Stimulated activated CD4-positive, alpha-beta T cell treated with anti-CD3 and anti-CD28 coated beads, TNF-alpha, amount 100 ng/mL, for 1 hour (primary cell): ENCODE results near the gene ANKRD44.

Experiments used
- DNase-seq, 3 donors: peaks; one replicate each; pipeline ENCODE4 v3.0.0-alpha.2; 2020; ENCODE audit warnings: low read depth in 3 of 3, low spot score in 1 of 3

Gene ANKRD44

DNA sequence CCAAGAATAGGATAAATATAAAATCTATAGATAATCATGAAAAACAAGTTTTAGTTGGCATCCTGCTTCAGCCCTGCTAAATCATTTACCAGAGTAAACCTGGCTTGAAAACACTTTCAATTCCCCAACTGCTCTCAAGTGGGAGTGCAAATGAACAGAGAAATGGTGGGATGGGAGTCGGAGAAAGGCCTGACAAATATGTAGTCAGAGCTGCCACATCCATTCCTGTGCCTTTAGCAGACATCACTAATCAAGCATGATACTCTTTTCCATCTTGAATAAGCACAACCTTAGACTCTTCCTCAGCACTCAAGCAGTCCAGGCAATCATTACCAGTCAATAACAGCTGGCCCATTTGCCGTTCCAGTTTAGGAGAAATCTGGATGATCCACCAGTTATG lies 101.3 kb downstream of the ANKRD44 start:
- no peak for DNase-seq

DNA sequence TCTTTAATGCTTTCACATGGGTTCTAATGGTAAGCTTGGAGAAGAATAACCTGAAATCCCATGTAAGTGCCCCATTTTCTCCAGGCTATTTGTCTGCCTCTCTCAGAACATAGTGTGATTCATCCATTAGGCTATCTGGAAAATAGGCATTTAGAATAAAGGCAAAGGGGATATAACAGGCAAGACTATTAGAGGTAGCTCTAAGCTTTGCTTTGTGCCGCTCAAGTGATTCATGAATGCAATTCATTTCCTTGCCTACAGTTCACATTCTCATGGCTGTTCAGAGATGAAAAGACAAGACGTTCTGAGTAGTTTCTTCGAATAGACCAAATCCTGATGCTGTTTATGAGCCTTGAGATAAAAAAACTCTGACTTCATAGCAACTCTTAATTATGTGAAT lies 101.7 kb downstream of the ANKRD44 start:
- DNase-seq, result no peak

DNA sequence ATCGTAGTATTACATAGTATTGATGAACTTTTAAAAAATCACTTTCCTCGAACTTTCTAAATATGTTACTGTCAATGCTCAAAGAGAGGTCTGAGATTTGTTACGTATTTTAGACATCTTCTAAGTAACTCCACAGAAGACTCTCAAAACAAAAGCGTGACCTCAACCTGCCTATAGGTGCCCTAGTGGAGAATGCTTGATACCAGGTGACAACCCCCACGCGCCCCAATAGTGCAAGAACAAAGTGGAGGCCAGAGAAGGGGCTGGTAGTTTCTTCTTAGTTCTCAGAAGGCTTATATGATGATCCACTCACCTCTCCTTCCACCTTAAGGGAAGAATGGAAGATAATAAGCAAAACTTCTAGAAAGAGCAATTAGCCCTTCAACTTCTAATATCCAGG lies 102.6 kb downstream of the ANKRD44 start:
- no peak for DNase-seq

DNA sequence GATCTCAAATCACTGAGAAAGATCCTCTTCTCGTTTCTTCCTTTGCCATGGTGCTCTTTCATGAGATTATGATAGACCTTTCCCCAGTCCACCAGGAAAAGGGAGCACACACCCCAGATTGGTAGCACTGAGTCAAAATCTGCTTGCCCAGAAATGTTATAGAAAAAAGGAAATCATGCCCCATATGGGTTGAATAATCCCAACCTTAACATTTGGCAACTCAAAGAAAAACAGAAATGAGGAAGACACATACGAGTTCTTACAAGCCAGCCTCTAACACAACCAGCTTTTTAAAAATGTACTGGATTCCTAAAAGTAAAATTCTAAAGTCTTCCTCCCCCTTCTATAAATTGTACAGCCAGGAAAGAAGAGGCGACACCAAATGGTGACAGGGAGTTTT lies 103.0 kb downstream of the ANKRD44 start:
- no peak for DNase-seq

DNA sequence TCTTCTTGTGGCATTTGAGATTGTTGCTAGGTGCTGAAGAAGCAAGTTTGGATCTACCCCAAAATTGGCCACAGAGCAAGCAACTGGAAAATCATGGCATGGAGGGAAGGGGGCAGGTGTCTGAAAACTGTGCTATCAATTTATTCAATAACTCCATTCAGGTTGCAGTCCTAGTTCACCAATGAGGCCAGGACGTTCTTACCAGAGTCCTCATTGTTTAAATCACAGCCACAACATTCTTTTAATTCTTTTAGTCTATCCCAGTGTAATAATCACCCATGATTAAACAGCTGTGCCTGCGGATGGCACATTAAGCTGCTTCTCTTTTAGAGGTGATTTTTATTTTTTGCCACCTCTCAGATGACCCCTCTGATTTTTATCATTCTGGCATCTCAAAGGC lies 103.5 kb downstream of the ANKRD44 start:
- DNase-seq, result no peak

DNA sequence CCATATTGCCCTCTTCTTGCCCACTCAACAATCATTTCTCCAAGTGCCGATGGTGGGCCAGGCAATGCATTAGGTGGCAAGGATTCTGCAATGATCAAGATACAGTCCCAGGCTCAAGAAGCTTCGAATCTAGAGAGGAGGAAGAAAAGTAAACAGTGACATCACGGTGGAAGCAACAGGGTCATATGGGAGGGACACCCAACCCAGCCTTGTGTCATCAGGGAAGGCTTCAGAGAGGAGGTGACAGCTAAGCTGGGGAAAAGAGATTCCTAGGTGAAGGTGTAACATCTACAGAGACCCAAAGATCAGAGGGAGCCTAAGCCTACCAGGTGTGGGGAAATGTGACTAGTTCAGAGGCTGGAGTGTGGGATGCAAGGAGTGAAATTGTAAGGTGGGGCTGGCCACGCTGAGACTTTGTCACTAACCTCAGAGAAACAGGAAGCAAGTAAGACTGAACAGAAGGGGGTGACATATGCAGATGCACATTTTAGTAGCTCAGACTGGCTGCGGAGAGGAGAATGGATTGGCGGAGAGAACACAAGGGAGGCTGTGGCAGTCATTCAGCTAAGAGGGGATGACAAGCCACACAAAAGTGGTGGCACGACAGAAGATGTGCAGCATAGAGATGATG lies 104.9 kb downstream of the ANKRD44 start:
- DNase-seq, result peak in 2 of 3 donors; percentile 37 to 50

DNA sequence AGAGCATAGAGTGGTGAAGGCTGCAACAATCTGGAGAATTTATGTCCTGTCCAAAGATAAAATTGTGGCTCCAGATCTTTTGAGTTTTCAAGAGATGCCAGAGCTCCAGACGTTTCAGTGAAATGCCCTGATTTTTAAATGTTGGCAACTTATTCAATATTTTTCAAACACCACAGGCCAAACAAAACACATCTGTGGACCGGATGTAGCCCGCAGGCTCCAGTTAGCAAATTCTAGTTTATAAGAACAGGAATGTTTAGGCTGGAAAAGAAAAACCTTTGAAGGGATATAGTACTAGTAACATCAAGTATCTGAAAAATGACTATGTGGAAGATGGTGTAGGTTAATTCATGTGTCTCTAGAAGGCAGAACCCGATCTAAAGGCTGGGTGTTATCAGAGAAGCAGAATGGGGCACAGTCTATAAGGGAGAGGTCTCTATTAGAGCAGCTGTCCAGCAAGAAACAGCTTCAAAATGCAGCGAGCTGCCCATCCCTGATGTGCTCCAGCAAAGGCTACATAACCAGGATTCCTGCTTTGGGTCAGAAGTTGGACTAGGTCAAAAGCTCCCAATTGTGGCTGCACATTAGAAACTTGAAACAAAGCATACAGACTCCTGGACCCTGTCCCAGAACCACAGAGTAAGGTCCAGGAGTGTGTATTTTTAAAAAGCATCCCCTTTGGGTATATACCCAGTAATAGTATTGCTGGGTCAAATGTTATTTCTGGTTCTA lies 105.9 kb downstream of the ANKRD44 start:
- DNase-seq, result no peak

DNA sequence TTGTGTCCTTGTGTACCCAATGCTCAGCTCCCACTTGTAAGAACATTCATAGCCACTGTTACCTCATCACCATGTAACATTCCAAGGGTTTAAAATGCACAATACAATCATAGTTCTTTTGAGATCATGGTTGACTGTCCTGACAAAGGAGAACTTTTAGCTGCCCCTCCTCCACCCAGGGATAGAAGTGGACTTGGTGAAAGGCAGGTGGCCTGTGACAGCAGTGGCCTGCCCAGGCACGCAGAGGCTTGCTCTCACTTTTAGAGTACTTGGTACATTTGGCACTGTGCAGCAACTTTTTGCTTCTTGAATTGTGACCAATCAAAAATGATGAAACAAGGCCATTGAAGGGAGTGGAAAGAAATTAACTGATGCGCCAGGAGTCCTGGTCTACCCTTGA lies 108.7 kb downstream of the ANKRD44 start:
- no peak for DNase-seq

DNA sequence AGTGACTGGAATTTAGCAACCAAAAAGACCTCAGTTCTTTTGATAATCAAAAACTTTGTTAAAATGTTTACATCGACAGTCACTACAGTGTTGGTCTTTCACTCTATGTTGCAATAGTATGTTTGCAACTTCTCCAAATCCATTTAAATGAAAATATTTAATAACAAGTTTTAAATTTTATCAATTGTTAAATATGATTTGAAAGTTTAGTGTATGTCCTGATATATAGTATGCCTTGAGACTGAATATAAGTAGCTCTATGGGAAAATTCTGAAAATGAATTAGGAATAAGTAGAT lies 109.9 kb downstream of the ANKRD44 start:
- no peak for DNase-seq

DNA sequence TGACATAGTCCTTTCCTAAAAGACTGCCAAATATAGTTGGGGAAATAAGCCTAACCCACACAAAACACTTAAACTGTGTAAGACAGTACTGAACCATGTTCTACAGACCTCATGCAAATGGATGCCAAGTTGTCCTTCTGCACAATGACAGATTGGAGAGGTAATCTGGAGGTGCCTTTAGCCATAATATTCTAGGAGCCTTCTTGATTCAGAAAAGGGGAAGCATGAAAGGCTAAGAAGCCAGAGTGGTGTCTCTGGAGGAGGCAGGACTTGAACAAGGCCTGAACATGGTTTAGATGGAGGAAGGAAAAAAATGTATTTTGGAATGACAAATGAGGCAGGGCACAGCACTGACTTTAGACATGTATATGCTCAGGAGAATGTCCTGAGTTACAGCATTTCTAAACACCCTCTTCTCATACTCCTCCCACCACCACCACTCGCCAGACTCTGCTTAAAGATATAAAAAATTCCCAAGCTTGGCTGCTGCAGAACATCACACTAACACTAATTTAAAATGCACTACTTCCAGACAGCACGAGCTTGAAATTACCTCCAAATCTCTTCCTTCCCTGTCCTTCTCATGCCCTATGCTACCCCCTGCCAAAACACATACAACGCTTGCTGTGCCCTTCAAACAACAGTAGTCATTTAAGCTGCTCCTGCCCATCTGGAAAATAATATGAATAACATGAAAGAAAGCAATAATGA lies 110.4 kb downstream of the ANKRD44 start:
- DNase-seq, result no peak

DNA sequence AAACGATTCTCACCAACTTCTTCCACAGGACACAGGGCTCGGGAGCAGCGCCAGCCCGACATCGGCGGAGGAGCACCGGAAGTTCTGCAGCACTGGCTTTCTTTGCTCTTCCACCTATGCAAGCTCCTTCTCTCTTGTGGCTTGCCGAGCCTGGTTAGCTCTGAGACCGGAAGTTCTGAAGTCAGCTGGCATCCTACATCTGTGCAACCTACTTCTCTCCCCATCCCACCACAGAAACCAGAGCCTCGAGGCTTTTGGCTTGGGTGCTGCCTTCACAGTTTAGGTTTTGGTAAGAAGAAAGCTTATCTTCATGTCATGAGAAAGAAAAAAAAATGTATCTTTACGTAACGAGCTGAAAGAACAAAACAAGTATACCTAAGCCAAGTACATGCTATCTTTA lies 111.7 kb downstream of the ANKRD44 start:
- peak; percentile 50 to 76 (median 73) for DNase-seq

DNA sequence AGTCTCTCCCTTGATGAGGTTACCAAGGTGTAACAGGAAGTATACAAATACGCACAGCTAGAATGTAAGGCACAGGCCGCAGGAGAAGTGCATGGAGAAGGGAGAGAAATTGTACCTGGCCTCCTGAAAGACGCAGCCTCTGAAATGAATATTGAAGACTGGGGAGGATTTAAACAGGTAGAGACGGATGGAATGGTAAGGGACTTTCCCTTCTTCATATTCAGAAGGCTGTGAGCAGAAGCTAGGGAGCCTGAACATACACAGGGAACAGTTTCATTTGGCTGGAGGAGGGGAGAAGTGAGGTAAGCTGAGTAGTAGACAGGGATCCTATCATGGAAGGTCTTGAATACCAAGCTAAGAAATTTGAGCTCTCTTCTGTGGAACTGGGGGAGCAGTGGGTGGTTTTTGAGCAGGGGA lies 112.7 kb downstream of the ANKRD44 start:
- no peak for DNase-seq

DNA sequence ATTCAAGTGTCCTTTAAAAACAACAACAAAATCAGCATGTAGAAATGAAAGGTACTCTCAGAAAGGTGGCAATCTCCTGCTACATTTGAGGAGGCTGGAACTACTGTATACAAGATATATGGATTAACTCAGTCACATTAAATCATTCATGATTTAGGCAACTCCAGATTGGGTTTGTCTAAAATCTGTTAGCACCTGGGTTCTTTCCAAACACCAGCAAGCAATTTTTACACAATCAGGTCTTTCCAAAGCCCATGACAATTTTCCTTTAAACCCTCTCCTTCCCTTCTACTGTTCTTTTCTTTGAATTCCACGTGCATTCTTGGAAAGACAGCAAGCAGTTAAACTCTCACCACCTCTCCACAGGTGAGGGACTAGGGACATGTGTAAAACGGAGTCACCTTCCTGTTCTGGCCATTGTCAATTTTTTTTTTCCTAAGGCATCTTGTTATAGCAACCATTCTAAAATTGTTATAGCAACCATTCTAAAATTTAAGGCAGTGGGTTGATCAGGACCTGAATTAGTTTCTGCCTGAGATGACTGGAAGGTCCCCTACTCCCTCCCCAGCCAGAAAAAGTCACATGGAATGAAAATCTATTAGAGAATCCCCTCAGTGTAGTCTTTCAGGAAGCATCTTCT lies 113.9 kb downstream of the ANKRD44 start:
- no peak for DNase-seq

DNA sequence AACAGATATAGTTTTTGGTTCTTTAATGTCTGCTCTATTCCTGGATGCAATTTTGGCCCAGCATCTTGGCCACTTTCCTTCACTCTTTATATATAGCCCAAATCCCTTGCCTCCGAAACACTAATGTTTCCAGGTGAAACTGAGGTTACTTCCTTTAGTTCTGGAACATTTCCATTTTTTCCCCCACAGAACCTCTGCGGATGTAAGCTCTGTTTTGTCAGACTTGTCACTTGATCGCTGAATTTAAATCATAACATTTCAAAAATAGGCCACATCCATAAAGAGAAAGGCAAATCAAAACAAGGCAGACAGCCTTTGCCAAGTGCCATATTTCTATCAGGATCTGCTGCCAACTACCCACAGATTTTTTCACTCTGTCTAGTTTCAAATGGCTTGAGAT lies 115.1 kb downstream of the ANKRD44 start:
- DNase-seq, result no peak

DNA sequence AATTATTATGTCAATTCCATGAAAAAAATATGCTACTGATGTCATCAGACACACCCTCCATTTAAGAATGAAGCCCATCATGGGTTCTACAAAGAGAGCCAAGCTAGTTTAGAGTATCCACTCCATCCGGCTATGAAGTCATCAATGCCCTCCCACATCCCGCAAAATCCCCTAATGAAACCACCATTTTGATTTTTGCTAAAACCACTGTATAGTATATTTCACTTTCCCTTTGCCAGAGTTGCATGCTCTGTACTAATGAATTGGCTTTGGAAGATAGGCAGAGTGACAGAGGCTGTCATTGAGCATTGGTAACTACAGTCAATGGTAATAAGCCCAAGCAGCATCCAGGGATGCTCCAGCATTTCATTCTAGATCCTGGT lies 118.6 kb downstream of the ANKRD44 start:
- DNase-seq, result peak in 1 of 3 donors; percentile 18

DNA sequence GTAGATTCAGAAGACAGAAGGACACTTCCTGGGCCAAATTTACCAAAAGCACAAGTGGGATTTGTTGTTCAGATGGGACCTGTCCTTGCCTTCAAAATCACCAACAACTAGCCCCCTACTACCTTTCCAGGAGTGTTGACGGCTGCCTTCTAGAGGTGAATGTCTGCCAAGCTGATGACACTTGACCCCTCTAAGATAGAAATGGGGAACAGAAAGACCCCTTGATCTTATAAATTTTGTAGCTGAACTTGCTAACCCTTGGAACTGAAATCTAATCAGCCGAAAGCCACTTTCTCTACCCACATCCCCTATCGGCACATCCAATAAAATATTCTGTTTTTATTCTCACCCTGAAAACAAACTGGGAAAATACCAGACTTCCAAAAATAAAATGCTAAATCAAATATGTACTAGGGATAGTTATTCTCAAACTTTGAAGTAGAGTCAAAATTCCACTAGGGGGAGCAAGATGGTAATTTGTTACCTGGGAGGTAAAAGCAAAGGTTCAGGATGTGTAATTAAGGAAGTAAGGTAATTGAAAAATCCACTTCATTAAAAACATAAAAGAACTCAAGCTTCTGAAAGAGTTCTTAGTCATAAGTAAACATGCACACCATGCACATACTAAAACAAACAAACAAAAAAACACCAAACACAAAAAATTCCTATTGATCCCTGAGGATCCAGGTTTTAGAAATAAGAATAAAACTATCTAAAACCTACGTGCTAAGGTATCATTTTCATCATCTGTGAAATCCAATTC lies 119.2 kb downstream of the ANKRD44 start:
- no peak for DNase-seq

DNA sequence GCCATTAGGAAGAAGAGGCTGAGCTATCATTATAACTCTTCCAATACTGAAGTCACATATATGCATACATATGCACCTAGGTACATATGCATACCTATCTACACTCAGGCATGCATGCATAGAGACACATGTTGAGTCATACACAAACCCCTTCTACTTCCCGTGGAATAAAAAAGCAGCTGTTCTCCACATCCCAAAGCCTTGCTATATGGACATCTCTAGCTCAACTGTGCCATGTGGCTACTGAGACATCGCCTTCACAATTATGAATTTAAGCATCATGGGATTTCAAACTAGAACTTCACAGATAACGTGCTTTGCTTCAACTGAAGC lies 120.5 kb downstream of the ANKRD44 start:
- DNase-seq, result no peak

DNA sequence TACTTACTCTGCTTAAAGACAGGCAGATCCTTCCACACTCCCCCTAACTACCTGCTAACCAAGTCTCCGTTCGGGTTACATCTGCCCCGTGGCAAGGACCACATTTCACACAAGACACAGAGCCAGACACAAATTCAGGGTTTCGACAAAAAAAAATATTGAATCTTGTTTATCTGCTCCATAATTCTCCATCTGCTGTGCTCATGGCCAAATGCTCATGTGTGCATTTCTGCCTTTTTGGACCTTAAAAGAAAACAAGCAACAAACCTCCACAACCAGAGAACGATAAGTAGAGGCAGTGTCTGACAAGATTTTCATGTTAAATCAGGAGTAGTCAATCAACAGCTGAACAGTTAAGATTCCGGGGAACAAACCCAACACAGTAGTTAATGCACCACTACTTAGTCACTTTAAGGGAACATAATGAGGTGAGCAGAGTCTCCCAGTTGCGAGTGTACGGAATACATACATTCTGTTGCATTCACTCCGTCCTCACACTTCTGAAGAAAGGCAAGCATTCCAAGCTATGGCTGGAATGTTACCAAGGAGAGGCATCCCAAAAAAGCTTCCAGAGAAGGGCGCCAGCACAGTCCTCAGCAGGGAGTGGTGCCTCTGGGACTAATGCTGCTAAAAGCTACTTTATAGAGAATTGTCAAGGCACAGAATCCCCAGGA lies 121.0 kb downstream of the ANKRD44 start:
- no peak for DNase-seq

DNA sequence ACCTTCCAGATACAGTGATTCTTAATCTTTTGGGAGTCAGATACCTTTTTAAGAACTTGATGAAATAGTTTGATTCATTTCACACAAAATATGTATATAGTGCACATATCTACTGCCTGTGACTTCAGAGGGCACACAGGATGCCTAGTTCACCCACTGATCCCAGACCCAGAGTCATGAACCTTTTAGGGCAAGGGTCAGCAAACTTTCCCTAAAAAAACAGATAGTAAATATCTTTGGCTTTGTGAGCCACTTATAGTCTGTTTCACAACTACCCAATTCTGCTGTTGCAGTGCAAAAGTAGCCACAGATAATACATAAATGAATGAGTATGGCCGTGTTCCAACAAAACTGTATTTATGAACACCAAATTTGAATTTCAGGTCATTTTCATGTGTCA lies 124.9 kb downstream of the ANKRD44 start:
- no peak for DNase-seq

DNA sequence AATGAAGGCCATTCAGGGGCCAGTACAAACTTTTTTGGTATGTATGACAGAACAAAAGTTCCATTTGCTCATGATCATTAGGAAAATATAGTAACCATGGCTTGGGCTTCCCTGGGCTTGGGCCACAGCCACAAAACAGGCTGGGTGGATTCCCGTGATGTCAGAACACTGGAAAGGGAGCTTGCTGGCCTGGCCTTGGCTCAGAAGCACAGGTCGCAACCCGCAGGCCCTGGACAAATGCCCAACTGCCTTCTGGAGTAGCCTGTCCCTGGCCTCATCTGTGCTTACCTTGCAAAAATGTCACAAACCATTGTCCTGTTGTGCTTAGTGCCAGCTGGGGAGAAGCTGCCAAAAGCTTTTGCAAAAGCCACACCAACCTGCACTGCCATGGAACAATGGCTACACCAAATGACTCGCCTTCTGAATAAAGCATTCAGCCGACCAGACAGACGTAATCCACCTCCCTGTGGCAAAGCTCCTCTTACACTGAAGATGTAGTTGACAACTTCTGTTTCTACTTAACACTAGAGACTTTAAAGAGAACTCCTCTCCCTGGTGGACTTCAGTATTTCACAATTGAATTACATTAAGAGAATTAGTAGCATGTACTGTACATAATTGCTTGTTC lies 125.5 kb downstream of the ANKRD44 start:
- DNase-seq, result no peak

DNA sequence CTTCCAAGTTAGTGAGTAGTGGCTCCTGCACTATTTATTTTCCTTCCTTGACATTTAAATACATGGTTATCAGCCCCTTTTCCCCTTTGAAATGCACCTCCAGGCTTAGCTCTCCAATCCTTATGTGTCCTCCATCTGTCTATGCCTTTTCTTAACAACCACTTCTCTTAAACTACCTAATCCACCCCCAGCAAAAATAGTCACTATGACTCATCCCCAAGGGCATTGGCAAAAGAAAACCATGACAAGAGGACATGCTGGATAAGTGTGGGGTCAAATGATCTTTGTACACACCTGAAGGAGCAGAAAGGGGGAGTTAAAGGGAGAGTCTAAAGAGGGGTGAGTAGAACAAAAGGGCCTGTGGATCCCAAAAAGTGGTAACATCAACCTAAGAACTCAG lies 127.2 kb downstream of the ANKRD44 start:
- no peak for DNase-seq
